ENCODE measurements around the gene VAV2.
"Not testable (repeated sequence)": the region's sequence is repeated elsewhere in the genome, so short reads cannot be mapped to it uniquely, and the experiment has no call there.

VAV2 gene

DNA sequence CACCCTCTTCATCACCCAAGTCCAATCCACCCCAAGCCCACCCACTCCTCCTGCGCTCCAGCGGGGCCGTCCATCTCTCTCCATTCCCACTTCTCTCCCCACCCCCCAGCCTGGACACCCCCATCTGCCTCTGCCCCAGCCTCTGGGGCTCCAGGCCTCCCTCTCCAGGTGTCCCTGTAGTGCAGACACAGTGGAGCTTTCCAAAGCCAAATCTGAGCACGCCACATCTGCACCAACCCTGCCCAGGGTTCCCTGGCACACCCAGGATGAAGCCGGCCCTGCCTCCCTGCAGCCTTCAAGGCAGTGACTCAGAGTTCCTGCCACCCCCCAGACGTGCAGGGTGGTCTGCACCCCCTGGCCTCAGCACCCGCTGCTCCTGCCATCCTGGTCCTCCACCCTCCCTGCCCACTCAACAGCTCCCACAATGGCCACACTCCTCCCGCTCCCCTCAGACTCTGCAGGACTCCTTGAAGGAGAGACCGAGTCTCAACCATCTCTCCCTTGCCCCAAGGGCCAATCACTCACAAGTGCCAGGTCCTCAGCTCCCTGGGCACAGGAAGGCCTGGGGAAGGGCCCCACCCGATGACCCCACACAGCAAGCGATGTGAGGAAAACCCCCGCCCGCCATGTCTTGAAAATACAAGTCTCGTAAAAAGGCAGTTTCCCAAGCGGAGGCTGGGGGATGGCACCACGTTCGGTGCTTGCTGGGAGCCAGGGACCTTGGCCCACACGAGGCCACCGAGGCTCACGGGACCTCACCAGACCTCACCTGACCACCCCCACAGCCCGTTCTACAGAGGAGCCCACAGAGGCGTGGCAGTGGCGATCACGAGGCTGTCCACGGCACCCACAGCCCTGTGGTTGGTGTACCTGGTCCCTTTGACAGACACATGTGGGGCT is 22.2 kb downstream of the VAV2 start:
- no peak for DNase-seq (ENCODE audit: low read depth)

DNA sequence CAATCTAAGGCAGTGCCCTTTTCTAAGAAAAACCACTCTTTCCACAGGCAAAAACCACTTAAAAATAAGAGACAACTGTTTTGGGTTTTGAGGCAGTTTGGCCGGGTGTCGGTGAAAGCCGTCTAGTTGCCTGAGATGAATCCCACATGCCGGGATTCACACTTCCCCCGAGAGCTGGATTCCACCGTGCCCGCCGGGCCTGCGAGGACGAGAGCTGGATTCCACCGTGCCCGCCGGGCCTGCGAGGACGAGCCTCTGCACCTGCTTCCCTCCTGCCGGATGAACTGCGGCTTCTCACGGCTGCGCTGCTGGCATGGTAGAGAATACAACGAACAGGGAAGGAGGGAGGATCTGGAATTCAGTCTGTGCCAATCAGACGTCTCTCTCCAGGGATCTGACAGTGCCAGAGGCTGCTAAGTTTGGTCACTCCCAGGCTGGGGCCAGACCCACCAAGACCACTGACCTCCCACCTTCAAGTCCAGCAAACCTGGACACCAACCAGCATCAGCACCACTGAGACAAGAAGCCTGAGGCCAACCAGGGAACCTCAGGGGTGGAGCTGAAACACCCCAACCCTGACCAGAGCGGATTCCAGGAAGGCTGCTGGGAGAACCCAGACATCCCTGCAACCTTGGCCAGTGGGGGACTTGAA is 23.0 kb downstream of the VAV2 start:
- DNase-seq (ENCODE audit: low read depth): no peak

DNA sequence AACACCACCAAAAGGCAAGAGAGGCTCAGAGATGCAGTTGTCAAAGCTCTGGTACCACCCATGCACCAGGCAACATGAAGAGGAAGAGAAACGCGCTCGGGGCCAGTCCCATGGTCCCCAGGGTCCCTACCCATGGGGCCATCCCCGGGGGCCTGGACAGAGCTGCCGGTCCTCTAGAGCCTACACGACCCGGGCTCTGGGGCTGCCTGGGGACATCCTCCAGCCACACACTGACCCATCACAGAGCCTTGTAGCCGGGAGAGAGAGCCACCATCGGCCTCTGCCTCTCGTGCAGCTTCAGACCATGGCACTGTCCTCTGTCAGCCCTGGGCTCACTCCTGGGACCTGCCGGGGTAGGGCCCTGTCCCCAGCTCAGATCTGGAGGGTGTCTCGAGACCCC is 23.7 kb downstream of the VAV2 start:
- no peak for DNase-seq (ENCODE audit: low read depth)

DNA sequence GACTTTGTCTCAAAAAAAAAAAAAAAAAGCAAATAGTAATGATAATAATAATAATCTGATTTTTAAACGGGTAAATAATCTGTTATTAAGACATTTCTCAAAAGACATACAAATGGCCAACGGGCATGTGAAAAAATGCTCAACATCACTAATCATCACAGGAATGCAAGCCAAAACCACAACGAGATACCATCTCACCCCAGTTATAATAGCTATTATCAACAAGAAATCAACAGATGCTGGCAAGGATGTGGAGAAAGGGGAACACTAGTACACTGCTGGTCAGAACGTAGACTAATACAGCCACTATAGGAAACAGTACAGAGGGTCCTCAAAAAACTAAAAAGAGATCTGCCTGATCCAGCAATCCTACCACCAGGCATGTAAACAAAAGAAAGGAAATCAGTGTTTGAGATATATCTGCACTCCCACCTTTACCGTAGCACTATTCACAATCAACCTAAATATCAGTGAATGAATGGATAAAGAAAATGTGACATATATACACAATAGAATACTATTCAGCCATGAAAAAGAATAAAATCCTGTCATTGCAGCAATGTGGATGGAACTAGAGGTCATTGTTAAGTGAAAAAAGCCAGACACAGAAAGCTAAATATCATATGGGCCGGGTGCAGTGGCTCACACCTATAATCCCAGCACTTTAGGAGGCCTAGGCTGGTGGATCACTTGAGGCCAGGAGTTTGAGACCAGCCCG is 24.9 kb downstream of the VAV2 start:
- peak; percentile 86 for DNase-seq (ENCODE audit: low read depth)

DNA sequence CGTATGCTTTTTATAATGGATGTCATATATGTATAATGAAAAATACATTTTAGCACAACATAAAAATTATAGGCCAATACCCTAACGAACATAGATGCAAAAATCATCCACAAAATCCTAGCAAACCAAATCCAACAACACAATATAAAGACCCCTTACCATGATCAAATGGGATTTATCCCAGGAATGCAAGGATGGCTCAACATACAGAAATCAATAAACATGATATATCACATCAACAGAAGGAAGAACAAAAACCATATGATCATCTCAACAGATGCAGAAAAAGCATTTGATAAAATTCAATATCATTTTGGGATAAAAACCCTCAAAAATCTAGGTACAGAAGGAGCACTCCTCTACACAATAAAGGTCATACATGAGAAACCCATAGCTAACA is 27.7 kb downstream of the VAV2 start:
- no peak for DNase-seq (ENCODE audit: low read depth)

DNA sequence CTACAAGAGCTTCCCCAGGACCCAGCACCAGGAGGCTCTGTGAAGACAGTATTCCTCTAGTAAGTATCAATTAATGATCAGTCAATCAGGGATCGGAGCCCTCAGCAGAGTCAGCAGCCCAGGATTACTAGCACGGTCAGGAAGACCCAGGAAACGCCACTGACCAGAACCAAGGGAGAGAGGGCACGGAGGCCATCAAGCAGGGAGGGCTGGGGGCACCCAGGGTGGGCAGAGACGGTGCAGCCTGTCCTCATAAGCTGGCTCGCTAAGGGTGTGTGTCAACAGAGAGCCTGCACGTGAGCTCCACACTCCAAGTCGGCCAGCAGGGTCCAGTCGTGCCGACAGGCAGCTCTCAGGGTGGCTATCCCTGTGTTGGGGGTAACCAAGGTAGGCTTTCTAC is 29.0 kb downstream of the VAV2 start:
- DNase-seq (ENCODE audit: low read depth): no peak

DNA sequence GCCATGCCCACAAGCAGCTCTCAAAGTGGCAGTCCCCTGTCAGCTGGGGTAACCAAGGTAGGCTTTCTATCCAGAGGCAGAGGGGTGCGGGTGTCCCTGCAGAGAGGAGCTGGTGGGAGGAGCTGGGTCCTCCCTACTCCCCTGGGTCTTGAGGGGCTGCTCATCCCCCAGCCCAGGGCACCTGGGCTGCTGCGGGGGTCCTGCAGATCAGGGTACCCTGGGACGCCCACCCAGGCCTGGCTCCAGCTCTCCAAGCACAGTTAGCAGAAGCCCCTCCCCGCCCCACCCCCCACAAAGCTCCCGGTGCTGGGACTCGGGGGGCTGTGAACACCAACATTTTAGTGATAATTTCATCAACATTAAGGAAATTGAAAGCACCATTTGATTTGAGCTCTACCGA is 29.8 kb downstream of the VAV2 start:
- no peak for DNase-seq (ENCODE audit: low read depth)

DNA sequence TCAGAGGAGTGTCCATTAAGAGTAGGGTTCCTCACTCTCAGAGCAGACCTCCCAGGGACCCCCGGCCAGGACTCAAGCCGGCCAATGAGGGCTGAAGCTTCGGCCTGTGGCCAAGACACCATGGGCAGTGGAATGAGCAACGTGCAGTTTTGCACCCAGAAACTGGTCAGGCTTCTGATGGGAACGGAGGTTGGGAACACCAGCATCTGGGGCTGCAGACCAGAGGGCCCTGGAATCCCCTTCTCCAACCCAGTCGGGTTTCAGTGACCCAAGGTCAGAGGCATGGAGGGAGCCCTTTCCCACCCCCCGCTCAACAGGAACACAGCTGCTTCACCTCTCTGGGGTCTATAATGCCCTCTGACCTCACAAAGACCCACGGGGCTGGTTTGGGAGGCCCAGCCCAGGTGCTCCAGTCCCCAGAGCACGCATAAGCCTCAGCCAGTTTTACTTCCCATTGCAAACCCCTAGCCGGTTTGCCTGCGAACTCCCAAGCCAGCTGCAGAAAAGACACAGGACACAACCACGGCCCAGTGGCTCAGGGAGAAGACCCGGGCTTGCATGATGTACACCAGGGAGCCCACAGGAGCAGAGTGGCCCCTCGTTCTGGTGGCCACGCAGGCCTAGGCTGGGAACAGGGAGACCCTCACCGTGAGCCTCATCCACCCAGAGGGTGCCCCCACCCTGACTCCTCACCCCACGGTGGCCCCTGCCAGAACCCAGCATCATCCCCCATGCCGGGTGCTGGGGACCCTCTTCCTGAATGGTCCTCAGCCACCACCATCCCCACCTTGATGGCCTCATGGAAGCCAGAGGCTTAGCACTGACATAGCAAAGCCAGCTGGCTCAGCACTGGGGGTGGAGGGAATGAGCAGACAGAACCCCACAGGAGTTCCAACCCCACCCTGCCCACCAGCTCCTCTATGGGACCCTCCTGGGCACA is 30.6 kb downstream of the VAV2 start:
- no peak for DNase-seq (ENCODE audit: low read depth)

DNA sequence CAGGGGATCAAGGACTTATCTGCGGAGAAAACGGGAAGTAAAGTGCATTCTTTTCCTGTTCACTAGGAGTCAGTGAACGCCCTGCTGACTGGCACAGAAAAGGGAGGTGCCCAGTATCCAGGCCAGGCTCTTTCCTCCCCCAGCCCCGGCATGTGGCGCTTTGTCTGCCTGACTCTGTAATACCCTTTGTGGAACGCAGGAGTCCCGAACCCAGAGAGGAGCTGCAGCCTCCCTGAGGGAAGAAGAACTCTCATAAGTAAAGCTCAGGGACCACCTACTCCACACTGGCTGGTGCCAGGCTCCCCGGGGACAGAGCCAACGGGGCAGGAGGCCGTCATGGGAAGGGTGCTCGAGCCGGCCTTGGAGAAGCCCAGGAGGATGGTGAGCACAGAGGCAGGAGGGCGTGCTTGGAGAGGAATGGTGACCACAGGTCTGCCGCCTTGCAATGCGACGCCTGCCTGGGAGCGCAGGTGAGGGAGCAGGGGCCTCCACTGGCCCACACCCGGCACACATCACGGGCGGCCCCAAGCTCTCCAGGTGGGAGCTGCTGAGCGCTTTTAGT is 31.5 kb downstream of the VAV2 start:
- no peak for DNase-seq (ENCODE audit: low read depth)

DNA sequence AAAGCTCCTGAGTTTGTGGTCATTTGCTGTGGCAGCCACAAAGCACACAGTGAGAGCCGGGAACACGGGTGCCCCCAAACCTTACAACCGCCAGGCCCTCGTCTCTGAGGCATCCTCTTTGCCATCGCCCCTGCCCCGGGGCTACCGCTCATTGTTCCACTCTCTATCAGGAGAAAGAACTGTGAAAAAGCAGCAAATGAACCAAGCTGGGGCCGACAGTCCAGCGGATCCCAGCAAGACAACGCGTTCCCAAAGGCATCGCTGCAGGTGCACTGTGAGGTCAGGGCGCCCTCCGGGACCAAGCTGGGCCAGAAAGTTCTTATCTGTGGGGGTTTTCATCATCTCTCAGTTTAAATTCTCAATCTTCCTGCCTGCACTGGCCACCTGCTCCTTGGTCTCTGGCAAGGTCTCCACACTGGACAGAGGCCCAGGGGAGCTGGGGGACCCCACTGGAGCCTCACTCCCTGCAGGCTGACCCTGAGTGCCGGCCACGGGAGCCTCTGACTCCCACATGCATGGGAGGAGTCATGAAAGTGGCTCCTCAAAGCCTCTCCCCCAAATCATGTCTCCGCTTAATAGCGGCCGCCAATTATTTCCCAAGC is 32.1 kb downstream of the VAV2 start:
- no peak for DNase-seq (ENCODE audit: low read depth)

DNA sequence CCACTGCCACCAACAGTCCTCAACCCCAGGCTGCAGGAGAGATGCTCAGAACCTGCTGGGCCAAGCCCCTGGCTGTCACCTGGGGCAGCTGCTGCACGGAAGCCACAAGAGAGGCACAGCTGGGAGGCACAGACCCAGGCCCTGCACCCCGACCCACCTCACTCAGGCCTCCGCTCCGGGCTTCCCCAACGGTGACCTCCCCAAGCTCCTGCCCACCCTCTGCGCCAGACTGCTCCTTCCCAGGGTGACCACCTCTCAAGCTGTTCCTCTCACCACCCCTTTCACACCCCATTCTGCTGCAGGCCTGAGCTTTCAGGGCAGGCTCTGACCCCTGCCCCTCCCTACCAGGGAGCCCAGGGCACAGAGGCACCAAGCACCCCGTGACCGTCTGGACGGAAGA is 33.0 kb downstream of the VAV2 start:
- DNase-seq (ENCODE audit: low read depth): no peak

DNA sequence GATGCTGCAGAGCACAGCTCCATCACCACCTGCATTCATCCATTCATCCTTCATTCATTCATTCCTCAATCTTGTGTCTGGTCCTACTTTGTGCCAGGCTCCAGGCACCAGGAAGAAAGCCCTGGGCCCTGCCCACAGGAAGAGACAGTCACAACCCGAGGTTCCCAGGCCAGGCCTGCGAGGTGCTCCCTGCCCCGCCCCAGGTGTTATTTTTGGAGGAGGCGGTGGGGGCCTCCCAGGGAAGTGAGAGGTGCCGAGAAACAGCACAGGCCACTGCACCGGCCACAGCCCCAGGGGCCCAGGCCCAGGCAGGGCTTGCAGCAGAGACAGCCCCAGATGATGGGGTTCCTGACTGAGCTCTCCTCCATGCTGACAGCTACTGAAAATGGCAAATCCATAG is 33.4 kb downstream of the VAV2 start:
- DNase-seq (ENCODE audit: low read depth): no peak

DNA sequence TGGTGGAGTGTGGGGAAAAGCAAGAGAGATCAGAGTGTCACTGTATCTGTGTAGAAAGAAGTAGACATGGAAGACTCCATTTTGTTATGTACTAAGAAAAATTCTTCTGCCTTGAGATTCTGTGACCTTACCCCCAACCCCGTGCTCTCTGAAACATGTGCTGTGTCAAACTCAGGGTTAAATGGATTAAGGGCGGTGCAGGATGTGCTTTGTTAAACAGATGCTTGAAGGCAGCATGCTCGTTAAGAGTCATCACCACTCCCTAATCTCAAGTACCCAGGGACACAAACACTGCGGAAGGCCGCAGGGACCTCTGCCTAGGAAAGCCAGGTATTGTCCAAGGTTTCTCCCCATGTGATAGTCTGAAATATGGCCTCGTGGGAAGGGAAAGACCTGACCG is 34.4 kb downstream of the VAV2 start:
- not testable (repeated sequence) for DNase-seq (ENCODE audit: low read depth)

DNA sequence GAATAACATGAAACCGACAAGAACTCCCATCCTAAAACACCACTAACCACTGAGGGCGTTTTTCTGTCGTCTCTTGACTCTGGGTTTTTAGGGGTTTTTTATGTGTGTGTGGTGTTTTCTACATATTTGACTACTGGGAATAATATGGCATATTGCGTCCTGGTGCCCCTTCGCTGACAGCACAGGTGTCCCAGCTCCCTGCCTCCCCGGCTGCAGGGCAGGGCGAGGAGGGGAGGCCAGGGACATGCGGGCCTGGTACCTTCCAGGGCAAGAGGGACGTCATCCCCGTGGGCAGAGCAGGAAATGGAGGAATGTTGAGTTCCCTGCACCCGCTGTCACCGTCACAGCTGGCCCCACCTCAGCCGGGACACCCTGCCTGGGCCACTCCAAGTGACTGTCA is 34.8 kb downstream of the VAV2 start:
- no peak for DNase-seq (ENCODE audit: low read depth)

DNA sequence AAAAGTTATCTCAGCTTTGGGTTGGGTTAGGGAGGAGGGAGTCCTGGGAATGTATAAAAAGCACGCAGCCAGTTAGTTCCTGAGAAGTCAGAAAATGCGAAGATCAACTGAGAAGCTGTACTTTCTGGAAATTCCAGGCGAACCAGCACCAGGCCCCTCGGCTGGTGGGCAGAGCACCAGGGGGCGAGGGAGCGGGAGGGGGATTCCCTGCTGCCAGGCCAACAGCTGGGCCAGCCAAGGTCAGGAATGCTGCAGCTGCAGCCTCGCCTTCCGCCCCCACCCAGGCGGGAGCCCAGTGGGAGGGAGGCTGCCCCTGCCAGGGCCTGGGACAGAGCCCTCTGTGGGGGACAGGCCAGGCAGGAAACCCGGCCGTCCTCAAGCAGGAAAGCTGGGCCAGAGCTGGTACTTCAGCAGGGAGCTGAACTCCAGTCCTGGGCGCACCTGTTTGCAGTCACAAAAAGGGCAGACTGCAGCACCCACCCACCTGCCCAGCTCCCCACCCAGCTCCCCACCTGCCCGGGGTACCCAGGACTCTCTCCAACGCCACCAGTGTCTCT is 35.5 kb downstream of the VAV2 start:
- DNase-seq (ENCODE audit: low read depth): no peak

DNA sequence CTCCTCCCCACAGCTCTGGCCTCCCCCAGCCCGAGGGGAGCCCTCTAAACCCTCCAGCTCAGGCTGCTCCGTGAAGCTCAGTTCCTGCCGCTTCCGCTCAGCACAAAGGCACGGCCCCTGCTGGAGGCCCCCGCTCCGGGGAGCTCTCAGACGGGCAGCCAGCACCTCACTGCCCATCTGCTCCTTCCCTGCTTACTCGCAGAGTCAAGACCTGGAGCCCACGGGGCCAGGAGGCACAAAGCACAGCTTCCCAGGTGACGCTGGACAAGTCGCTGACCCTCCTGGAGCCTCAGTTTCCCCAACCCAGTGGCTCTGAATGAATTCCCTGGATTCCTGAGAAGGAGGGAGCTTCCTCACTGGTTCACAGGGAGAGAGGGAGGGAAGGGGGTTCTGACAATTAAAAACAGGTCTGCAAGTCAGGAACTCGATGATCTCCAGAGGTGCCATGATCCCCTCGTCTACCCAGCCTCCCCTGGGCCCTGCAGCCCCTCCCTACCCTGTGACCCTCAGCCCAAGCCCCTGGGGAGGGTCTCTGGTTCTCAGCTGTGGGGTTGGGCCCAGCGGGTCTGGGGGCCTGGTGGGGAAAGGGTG is 36.2 kb downstream of the VAV2 start:
- no peak for DNase-seq (ENCODE audit: low read depth)

DNA sequence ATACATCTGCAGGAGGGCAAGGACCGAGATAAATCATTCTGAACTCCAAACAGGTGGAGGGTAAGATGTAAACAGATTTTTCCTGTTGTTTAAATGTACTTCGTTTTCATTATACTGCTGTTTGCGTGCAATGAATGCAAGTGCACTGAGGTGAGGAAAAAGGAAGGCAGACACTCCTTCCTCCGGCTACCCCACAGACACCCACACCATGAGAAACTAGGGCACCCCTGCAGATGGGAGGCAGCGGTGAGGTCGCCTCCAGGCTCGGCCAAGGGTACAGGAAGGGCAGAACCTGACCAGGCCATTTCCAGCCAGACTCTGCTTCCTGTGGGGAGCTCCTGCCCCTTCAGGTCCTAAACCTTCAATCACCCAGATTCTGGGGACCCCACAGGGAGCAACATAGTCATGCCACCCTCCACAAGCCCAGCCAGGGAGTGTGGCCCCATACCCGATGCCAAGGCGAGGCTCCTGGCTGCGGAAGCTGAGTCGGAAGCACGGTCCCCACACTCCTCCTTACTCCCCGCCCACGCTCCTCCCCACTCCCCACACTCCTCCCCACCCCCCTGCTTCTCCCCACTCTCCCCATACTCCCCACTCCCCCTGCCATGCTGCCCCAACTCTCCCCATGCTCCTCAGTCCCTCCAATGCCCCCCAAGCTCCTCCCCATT is 37.1 kb downstream of the VAV2 start:
- no peak for DNase-seq (ENCODE audit: low read depth)

DNA sequence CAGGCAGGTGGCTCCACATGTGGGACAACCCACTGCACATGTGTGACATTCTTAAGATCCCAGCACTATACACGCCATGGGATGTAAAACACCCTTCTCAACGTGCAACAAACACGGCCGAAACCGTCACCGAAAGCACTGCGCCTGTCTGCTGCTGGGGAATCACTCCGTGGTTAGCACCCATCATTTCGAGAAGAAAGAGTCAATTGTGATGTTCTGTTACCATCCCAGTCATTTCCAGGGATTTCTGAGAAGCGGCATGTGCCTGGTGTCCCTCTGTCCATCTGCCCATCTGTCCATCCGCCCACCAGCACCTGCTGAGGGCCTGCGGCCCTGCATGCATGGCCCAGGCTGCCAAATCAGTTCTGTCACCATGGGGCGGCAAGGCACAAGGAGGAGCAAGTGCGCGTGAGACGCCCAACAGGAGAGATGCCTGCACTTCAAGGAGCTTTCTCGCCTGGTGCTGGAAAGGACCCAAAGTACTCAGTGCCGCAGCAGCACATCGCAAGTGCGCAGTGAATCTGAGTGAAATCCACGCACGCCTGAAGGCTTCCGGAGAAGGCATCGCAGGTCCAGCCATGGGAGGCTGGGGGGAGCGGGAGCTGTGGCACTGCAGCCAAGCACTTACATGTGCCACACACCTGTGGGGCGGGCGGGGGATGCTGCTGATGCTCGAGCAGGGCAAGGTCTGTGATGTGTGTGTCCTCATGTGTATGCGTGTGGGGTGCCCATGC is 38.0 kb downstream of the VAV2 start:
- DNase-seq (ENCODE audit: low read depth): no peak

DNA sequence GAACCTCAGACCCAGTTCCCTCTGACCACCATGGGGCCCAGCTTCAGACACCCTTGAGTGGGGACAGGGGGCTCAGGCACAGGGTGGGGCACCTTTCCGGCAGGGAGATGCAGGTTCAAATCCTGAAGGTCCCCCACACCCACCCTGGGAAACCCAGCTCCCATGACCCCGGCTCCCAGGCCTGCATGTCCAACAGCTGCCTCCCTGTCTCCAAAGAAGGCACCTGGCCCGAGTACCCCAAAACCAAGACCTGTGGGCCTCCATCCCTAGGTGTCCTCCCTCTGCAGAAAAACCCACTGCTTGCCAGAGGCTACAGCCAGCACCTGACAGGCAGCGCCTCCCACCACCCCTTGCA is 38.5 kb downstream of the VAV2 start:
- no peak for DNase-seq (ENCODE audit: low read depth)

Measured in ELR (cell line).